PC-9 (cell line): Measurements from ENCODE around the gene SPATC1L.

Experiments used
- EZH2 ChIP-seq: fragments of 200-600 bp; sonication (generic); IDR thresholded peaks from 2 replicates; pipeline ENCODE4 v1.8.0; 2017; ENCODE audit warnings: antibody characterized with exemption, low read depth
- TF ChIP-seq, protein P1 (sequence below): fragments of 200-600 bp; sonication (generic); conservative IDR thresholded peaks from 2 replicates; pipeline ENCODE4 v1.6.1; 2017; ENCODE audit warnings: mixed run types, antibody characterized with exemption, mild to moderate bottlenecking, moderate library complexity

GRCh38 chr21:46161633-46162592, 22.3 kb downstream of the SPATC1L start:
- no peak for TF ChIP-seq EZH2
- TF ChIP-seq, protein P1, sequence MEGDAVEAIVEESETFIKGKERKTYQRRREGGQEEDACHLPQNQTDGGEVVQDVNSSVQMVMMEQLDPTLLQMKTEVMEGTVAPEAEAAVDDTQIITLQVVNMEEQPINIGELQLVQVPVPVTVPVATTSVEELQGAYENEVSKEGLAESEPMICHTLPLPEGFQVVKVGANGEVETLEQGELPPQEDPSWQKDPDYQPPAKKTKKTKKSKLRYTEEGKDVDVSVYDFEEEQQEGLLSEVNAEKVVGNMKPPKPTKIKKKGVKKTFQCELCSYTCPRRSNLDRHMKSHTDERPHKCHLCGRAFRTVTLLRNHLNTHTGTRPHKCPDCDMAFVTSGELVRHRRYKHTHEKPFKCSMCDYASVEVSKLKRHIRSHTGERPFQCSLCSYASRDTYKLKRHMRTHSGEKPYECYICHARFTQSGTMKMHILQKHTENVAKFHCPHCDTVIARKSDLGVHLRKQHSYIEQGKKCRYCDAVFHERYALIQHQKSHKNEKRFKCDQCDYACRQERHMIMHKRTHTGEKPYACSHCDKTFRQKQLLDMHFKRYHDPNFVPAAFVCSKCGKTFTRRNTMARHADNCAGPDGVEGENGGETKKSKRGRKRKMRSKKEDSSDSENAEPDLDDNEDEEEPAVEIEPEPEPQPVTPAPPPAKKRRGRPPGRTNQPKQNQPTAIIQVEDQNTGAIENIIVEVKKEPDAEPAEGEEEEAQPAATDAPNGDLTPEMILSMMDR, result no peak
